Measurements from ENCODE around the gene DOCK10. TPM values are rescaled to one million over a fixed set of nuclear protein-coding genes. Genes with fewer than 3 reads are reported as not detected.

DOCK10 gene
- total and polyA plus RNA-seq, 2 donors (not counting 3 experiments of a cell fraction or from before 2014, with no cell fraction given): 5.8 to 23.0 TPM

DNA sequence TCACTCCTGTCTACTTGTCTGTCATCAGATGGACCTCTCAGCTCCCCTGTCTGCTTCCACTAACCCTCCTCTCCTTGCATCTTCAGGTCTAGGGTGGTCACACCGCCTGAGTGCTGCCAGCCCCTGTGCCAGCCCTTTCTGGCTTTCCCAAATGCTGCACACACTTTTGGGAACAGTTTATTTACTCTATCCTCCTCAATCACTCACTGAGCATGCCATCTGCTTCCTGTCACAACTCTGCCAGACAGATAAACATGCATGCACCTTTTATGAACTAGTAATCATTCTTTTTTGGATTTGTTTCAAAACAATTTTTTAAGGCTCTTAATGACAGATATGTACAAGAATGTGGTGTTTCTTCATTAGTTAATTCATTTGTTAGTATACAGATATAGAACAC lies 269.8 kb downstream of the DOCK10 start:
- Histone ChIP-seq H3K9ac (replicated peaks; ENCODE audit: extremely low read depth, insufficient read depth, low read length) (no peak overlapping the region), H3K4me3 (replicated peaks in 1 of 3; ENCODE audit: insufficient read depth in 1 of 3, low read depth in 1 of 3, low read length in 3 of 3) (no peak overlapping the region), H3K4me1 (ENCODE audit: control insufficient read depth, extremely low read depth, insufficient read depth, low read length) (no peaks in the 10 kb centered on the region), H3K9me3 (replicated peaks; ENCODE audit: control insufficient read depth, insufficient read depth, low read length) (no peaks in the 10 kb centered on the region), H3K79me2 (ENCODE audit: control insufficient read depth, insufficient read depth, low read length) (no peaks in the 10 kb centered on the region), H4K20me1 (replicated peaks; ENCODE audit: control insufficient read depth, extremely low read depth, insufficient read depth, low read length) (no peaks in the 10 kb centered on the region), H3K4me2 (ENCODE audit: insufficient read depth, low read length) (no peak overlapping the region), H3K27ac (ENCODE audit: insufficient read depth, low read depth, low read length) (no peak overlapping the region), H3K36me3 (ENCODE audit: control insufficient read depth in 2 of 2, extremely low read depth in 1 of 2, insufficient read depth in 2 of 2, low read length in 2 of 2) (peaks cover 2 to 12% of the 10 kb centered on the region in 2 experiments), H2AFZ (ENCODE audit: low read depth, low read length) (no peak overlapping the region), H3K9me1 (replicated peaks; ENCODE audit: control insufficient read depth, extremely low read depth, insufficient read depth, low read length) (no peaks in the 10 kb centered on the region), H3K27me3 (ENCODE audit: control insufficient read depth in 2 of 2, insufficient read depth in 2 of 2, low read length in 2 of 2) (no peaks in the 10 kb centered on the region)
- TF ChIP-seq POLR2A (IDR thresholded peaks at IDR 0.05; ENCODE audit: low read depth, low read length) (no peak), JUN (IDR thresholded peaks at IDR 0.05; ENCODE audit: borderline replicate concordance, insufficient read depth, insufficient read length, low read depth) (no peak), EZH2 (IDR thresholded peaks at IDR 0.05; ENCODE audit: borderline replicate concordance, low read depth, low read length, severe bottlenecking) (no peak), GATA2 (IDR thresholded peaks at IDR 0.05; ENCODE audit: insufficient read depth, insufficient read length, low read depth, low read length) (no peak), FOS (IDR thresholded peaks at IDR 0.05; ENCODE audit: borderline replicate concordance, insufficient read depth, low read length) (no peak), POLR2AphosphoS5 (IDR thresholded peaks at IDR 0.05; ENCODE audit: insufficient read depth, low read depth, low read length) (no peak), MYC (IDR thresholded peaks at IDR 0.05; ENCODE audit: low read depth, low read length) (no peak)
- TF ChIP-seq, protein P1, sequence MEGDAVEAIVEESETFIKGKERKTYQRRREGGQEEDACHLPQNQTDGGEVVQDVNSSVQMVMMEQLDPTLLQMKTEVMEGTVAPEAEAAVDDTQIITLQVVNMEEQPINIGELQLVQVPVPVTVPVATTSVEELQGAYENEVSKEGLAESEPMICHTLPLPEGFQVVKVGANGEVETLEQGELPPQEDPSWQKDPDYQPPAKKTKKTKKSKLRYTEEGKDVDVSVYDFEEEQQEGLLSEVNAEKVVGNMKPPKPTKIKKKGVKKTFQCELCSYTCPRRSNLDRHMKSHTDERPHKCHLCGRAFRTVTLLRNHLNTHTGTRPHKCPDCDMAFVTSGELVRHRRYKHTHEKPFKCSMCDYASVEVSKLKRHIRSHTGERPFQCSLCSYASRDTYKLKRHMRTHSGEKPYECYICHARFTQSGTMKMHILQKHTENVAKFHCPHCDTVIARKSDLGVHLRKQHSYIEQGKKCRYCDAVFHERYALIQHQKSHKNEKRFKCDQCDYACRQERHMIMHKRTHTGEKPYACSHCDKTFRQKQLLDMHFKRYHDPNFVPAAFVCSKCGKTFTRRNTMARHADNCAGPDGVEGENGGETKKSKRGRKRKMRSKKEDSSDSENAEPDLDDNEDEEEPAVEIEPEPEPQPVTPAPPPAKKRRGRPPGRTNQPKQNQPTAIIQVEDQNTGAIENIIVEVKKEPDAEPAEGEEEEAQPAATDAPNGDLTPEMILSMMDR (IDR thresholded peaks at IDR 0.05; ENCODE audit: extremely low read depth in 1 of 2, insufficient read depth in 1 of 2, low read depth in 1 of 2, low read length in 2 of 2): no peak
- TF ChIP-seq, protein P2, sequence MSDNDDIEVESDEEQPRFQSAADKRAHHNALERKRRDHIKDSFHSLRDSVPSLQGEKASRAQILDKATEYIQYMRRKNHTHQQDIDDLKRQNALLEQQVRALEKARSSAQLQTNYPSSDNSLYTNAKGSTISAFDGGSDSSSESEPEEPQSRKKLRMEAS (IDR thresholded peaks at IDR 0.05; ENCODE audit: insufficient read depth, insufficient read length): no peak
- intact Hi-C loops (cut with micrococcal nuclease): no loop called here
- ChIA-PET POLR2A (no interaction called here), CTCF (interaction anchor here (1.0 kb wide), 1 partner anchor 270 kb away, joined by 3 read pairs; no protein-coding TSS in a partner anchor)
- no peak for FAIRE-seq
- DNase-seq (ENCODE audit: low read depth, low spot score): no peak
- no TSS peak for BruUV-seq (replicated peaks)
- dilution Hi-C loops (cut with MboI; ENCODE audit: extremely low pct_ligation_motif_present, low sequenced_read_pairs): no loop called here
